ENCODE measurements around the gene CARMIL1.
A peak's percentile ranks its signal among the peaks of the same experiment; 100 is the strongest.

Gene CARMIL1

GRCh38 chr6:25278914-25279747, at the start of gene CARMIL1:
Gene CARMIL1, plus strand, starts transcription at chr6:25279374. Its CDS starts 422 bp downstream, at chr6:25279796.
- DNase-seq (ENCODE audit: low spot score), result peak; percentile 61

- no peak for DNase-seq (ENCODE audit: low spot score)
Measured at GRCh38 chr6:25229671-25230321, 49.4 kb upstream of the CARMIL1 start.

- DNase-seq (ENCODE audit: low spot score), result no peak
Measured at GRCh38 chr6:25232479-25232878, 46.7 kb upstream of the CARMIL1 start.

- no peak for DNase-seq (ENCODE audit: low spot score)
Measured at GRCh38 chr6:25233226-25233625, 45.9 kb upstream of the CARMIL1 start.

GRCh38 chr6:25237579-25237978, 41.6 kb upstream of the CARMIL1 start:
- no peak for DNase-seq (ENCODE audit: low spot score)

GRCh38 chr6:25239059-25239458, 40.1 kb upstream of the CARMIL1 start:
- DNase-seq (ENCODE audit: low spot score), result no peak

GRCh38 chr6:25239498-25239897, 39.7 kb upstream of the CARMIL1 start:
- no peak for DNase-seq (ENCODE audit: low spot score)

GRCh38 chr6:25242567-25242966, 36.6 kb upstream of the CARMIL1 start:
- no peak for DNase-seq (ENCODE audit: low spot score)

- DNase-seq (ENCODE audit: low spot score), result no peak
Measured at GRCh38 chr6:25244865-25245264, 34.3 kb upstream of the CARMIL1 start.

- DNase-seq (ENCODE audit: low spot score), result no peak
Measured at GRCh38 chr6:25248123-25248522, 31.1 kb upstream of the CARMIL1 start.

- no peak for DNase-seq (ENCODE audit: low spot score)
Measured at GRCh38 chr6:25249133-25249532, 30.0 kb upstream of the CARMIL1 start.

GRCh38 chr6:25250878-25251277, 28.3 kb upstream of the CARMIL1 start:
- DNase-seq (ENCODE audit: low spot score), result peak; percentile 62

GRCh38 chr6:25251426-25251825, 27.7 kb upstream of the CARMIL1 start:
- DNase-seq (ENCODE audit: low spot score), result no peak

GRCh38 chr6:25253351-25253750, 25.8 kb upstream of the CARMIL1 start:
- no peak for DNase-seq (ENCODE audit: low spot score)

- DNase-seq (ENCODE audit: low spot score), result no peak
Measured at GRCh38 chr6:25254671-25255070, 24.5 kb upstream of the CARMIL1 start.

GRCh38 chr6:25257686-25258348, 21.4 kb upstream of the CARMIL1 start:
- no peak for DNase-seq (ENCODE audit: low spot score)

GRCh38 chr6:25259756-25260155, 19.4 kb upstream of the CARMIL1 start:
- no peak for DNase-seq (ENCODE audit: low spot score)

GRCh38 chr6:25263657-25264056, 15.5 kb upstream of the CARMIL1 start:
- DNase-seq (ENCODE audit: low spot score), result no peak

- DNase-seq (ENCODE audit: low spot score), result no peak
Measured at GRCh38 chr6:25266456-25267100, 12.6 kb upstream of the CARMIL1 start.

GRCh38 chr6:25267662-25268061, 11.5 kb upstream of the CARMIL1 start:
- DNase-seq (ENCODE audit: low spot score), result no peak

GRCh38 chr6:25270559-25270958, 8.6 kb upstream of the CARMIL1 start:
- DNase-seq (ENCODE audit: low spot score), result no peak

- no peak for DNase-seq (ENCODE audit: low spot score)
Measured at GRCh38 chr6:25275436-25275835, 3.7 kb upstream of the CARMIL1 start.
